Sigmoid colon (tissue), 7 donors: ENCODE results near the gene CSNK1E. TPM values are rescaled to one million over a fixed set of nuclear protein-coding genes. Genes with fewer than 3 reads are reported as not detected.

Experiments
- DNase-seq: peaks from one replicate; pipeline ENCODE4 v3.0.0-alpha.2; 2019
- H3K27ac ChIP-seq, 4 donors: fragments of 200-600 bp; sonication (generic); one replicate each; pipeline ENCODE4 v1.5.1; 2016 to 2019; ENCODE audit warnings: mild to moderate bottlenecking in 1 of 4
- H3K27me3 ChIP-seq, 3 donors: fragments of 200-600 bp; sonication (generic); one replicate each; pipeline ENCODE4 v1.5.1; 2019; ENCODE audit warnings: mild to moderate bottlenecking in 1 of 3
- H3K36me3 ChIP-seq, 4 donors: fragments of 200-600 bp; sonication (generic); one replicate each; pipeline ENCODE4 v1.5.1; 2016 to 2019
- H3K4me1 ChIP-seq, 4 donors: fragments of 200-600 bp; sonication (generic); one replicate each; pipeline ENCODE4 v1.5.1; 2017 to 2019
- H3K4me3 ChIP-seq, 4 donors: fragments of 200-600 bp; sonication (generic); one replicate each; pipeline ENCODE4 v1.5.1; 2017 to 2019; ENCODE audit warnings: mild to moderate bottlenecking in 2 of 4, moderate library complexity in 1 of 4
- H3K9me3 ChIP-seq, 4 donors: fragments of 200-600 bp in 3 of 4; sonication (generic) in 3 of 4; one replicate each; pipeline versions ENCODE4 v1.5.1 to v1.6.1; 2013 to 2019
- CTCF ChIP-seq, 4 experiments: fragments of 450-650 bp in 3 of 4; fragments of 200-600 bp in 1 of 4; IDR thresholded peaks; one replicate each; pipeline ENCODE4 v1.5.1; 2016 to 2019; ENCODE audit warnings: antibody characterized with exemption in 4 of 4, mild to moderate bottlenecking in 3 of 4, moderate library complexity in 2 of 4
- EP300 ChIP-seq, 4 donors: sonication (generic); formaldehyde crosslinking; IDR thresholded peaks; one replicate each; pipeline ENCODE4 v1.6.1; 2017; ENCODE audit warnings: antibody characterized with exemption in 4 of 4
- POLR2A ChIP-seq, 2 donors: fragments of 450-650 bp; IDR thresholded peaks; one replicate each; pipeline ENCODE4 v1.6.1; 2016; ENCODE audit warnings: antibody characterized with exemption in 2 of 2, mild to moderate bottlenecking in 2 of 2, moderate library complexity in 2 of 2
- POLR2AphosphoS5 ChIP-seq, 4 donors: sonication (generic); formaldehyde crosslinking; IDR thresholded peaks; one replicate each; pipeline ENCODE4 v1.6.1; 2017; ENCODE audit warnings: antibody characterized with exemption in 4 of 4
- WGBS, 2 donors: extraction: QIAGEN DNeasy Blood & Tissue Kit; methylation state at CpG; one replicate each; pipeline ENCODE4 v1.1.7; 2013; 5-methylcytosine and 5-hydroxymethylcytosine counted together
- intact Hi-C: fragments of 100-400 bp; cut with DNase I; formaldehyde crosslinking; loops from one replicate; pipeline ENCODE4 v1.15.1; 2023
- polyA plus RNA-seq, 3 donors: library from polyadenylated mRNA; stranded (reverse); fragments of 200-250 nt; gene quantifications; one replicate each; pipeline ENCODE4 v1.2.3, GENCODE V29; 2013
- total RNA-seq, 4 donors: library from RNA; depleted of rRNA; stranded (reverse); fragments of >200 nt; gene quantifications; one replicate each; pipeline ENCODE4 v1.1.0, GENCODE V29; 2016
- donor health status: healthy with polysubstance abuse.
- donor health status: Bipolar disorder and iron deficiency.
- donor health status: healthy.

CSNK1E gene
- total and polyA plus RNA-seq, 7 donors: 33.6 to 116 (median 63.7) TPM

DNA sequence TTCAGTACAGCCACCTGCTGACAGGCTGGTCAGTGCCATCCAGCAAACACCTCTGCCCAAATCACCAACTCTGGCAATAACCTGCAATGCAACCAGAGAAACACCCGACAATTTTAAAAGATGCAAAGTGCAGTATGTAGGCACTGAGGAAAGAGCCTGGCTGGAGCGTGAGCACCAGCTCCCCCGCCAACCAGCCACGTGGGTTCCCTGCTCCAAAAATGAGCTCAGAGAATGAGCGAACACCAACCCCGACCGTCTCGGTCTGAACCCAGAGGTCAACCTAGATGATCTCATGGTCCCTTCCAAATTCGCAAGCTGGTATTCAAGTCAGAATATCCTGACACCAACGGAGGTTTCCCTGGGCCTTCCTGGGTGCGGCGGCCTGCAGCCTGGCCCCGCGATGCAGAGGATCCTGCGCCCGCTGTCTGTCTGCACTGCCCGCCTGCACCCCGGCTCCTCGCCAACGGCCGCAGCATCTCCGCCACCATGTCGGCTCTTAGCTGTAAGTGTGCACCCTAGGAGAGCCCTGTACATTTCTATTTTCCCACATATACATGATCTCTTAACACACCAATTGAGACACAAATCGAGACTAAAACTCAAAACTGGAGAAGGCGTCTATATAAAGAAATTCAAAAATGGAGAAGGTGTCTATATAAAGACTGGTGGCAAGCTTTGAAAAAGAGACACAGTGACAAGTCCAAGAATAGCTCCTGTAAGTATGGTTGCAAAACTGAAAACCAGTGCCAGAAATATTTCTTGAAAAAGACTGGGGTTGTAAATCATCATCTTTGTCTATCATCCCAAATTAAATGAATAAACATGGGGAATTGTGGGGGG is 67.2 kb downstream of the CSNK1E start:
- intact Hi-C loops: no loop called here

DNA sequence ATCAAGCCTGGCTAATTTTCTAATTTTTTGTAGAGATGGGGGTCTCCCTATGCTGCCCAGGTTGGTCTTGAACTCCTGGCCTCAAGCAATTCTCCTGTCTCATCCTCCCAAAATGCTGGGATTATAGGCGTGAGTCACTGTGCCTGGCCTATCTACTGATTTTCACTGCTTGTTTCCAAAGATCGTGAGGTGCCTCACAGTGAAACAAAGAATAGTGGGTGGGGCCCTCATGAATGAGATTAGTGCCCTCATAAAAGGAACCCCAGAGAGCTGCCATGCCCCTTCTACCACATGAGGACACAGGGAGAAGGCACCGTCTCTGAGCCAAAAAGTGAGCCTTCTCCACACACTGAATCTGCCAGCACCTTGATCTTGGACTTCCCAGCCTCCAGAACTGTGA is 67.9 kb downstream of the CSNK1E start:
- WGBS, 2 donors: 75 to 90% methylated on average over 3 of the region's 3 CpGs
- no peak for DNase-seq
- peaks cover 19 to 34% (median 27%) of the 10 kb centered on the region in 4 donors for H3K36me3 ChIP-seq
- H3K27ac ChIP-seq: no peak overlapping the region
- H3K27me3 ChIP-seq: no peaks in the 10 kb centered on the region
- intact Hi-C loops: no loop called here
- no peaks in the 10 kb centered on the region for H3K9me3 ChIP-seq
- no peak overlapping the region for H3K4me3 ChIP-seq
- peaks cover 0 to 56% (median 32%) of the 10 kb centered on the region in 4 donors for H3K4me1 ChIP-seq
- no peak for TF ChIP-seq CTCF (IDR thresholded peaks at IDR 0.05)
- TF ChIP-seq POLR2A (IDR thresholded peaks at IDR 0.05): no peak
- no peak for TF ChIP-seq EP300 (IDR thresholded peaks at IDR 0.05)
- TF ChIP-seq POLR2AphosphoS5 (IDR thresholded peaks at IDR 0.05): no peak

More for the DNA sequence above, 67.2 kb downstream of the CSNK1E start:
- H3K27ac ChIP-seq: no peak overlapping the region
- H3K4me1 ChIP-seq: peaks cover 0 to 56% (median 32%) of the 10 kb centered on the region in 4 donors
- H3K36me3 ChIP-seq: peaks cover 14 to 27% (median 23%) of the 10 kb centered on the region in 4 donors
- no peaks in the 10 kb centered on the region for H3K27me3 ChIP-seq
- no peak for TF ChIP-seq CTCF (IDR thresholded peaks at IDR 0.05)
- TF ChIP-seq POLR2A (IDR thresholded peaks at IDR 0.05): no peak
- TF ChIP-seq EP300 (IDR thresholded peaks at IDR 0.05): no peak
- no peak for TF ChIP-seq POLR2AphosphoS5 (IDR thresholded peaks at IDR 0.05)
- no peaks in the 10 kb centered on the region for H3K9me3 ChIP-seq
- no peak for DNase-seq
- no peak overlapping the region for H3K4me3 ChIP-seq
- WGBS, 2 donors: 95 to 96% methylated on average over 25 of the region's 25 CpGs

DNA sequence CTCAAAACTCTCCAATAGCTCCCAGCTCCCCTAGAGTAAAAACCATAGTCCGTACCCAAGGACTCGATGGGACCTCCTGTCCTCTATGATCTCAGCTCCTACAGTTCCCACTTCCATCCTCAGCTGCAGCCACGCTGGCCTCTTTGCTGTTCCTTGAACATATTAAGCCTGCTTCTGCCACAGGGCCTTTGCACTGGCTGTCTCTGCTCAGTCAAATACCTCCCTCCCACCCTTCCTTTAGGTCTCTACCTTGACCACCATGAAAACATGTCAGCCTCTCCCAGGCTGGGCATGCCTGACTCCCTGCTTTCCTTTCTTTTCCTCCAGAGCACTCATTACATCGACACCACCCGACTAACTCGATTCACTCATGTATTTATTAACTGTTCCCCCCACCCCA is 69.0 kb downstream of the CSNK1E start:
- DNase-seq: no peak
- H3K27me3 ChIP-seq: no peaks in the 10 kb centered on the region
- peaks cover 0 to 56% (median 33%) of the 10 kb centered on the region in 4 donors for H3K4me1 ChIP-seq
- 97 to 99% methylated on average over 6 of the region's 6 CpGs for WGBS, 2 donors
- no peak for TF ChIP-seq CTCF (IDR thresholded peaks at IDR 0.05)
- TF ChIP-seq EP300 (IDR thresholded peaks at IDR 0.05): no peak
- no peak for TF ChIP-seq POLR2A (IDR thresholded peaks at IDR 0.05)
- TF ChIP-seq POLR2AphosphoS5 (IDR thresholded peaks at IDR 0.05): no peak
- H3K4me3 ChIP-seq: no peak overlapping the region
- H3K9me3 ChIP-seq: no peaks in the 10 kb centered on the region
- peaks cover 19 to 43% (median 28%) of the 10 kb centered on the region in 4 donors for H3K36me3 ChIP-seq
- intact Hi-C loops: no loop called here
- peak overlapping the region in 1 of 4 donors; percentile 68 for H3K27ac ChIP-seq

GRCh38 chr22:38247713-38248112 is 69.5 kb downstream of the CSNK1E start:
- H3K36me3 ChIP-seq: peaks cover 19 to 47% (median 28%) of the 10 kb centered on the region in 4 donors
- peaks cover 0 to 56% (median 36%) of the 10 kb centered on the region in 4 donors for H3K4me1 ChIP-seq
- peak overlapping the region in 3 of 4 donors; percentile 60 to 69 (median 68) for H3K27ac ChIP-seq
- WGBS, 2 donors: 95% methylated on average over 12 of the region's 12 CpGs
- no peak overlapping the region for H3K4me3 ChIP-seq
- H3K27me3 ChIP-seq: no peaks in the 10 kb centered on the region
- H3K9me3 ChIP-seq: no peaks in the 10 kb centered on the region
- intact Hi-C loops: no loop called here
- TF ChIP-seq POLR2AphosphoS5 (IDR thresholded peaks at IDR 0.05) (no peak), POLR2A (IDR thresholded peaks at IDR 0.05) (no peak), CTCF (IDR thresholded peaks at IDR 0.05) (no peak), EP300 (IDR thresholded peaks at IDR 0.05) (no peak)
- no peak for DNase-seq
